Measurements from ENCODE around the gene DNAJC12.

Gene DNAJC12

GRCh38 chr10:67782530-67782929, 55.5 kb downstream of the DNAJC12 start:
- TF ChIP-seq SIN3A (IDR thresholded peaks at IDR 0.05; ENCODE audit: borderline replicate concordance, insufficient read depth, low read length) = no peak
- no peak for TF ChIP-seq TAF1 (IDR thresholded peaks at IDR 0.05; ENCODE audit: borderline replicate concordance, insufficient read depth, low read length)
- no peak for TF ChIP-seq POLR2AphosphoS5 (IDR thresholded peaks at IDR 0.05; ENCODE audit: low read depth, low read length)
- no peak for TF ChIP-seq REST (IDR thresholded peaks at IDR 0.05; ENCODE audit: insufficient read depth in 1 of 2, low read depth in 2 of 2, low read length in 2 of 2)
- TF ChIP-seq FOXP2 (optimal IDR thresholded peaks at IDR 0.05; ENCODE audit: borderline replicate concordance, extremely low read depth, extremely low read length, insufficient read depth) = no peak

- TF ChIP-seq REST (IDR thresholded peaks at IDR 0.05; ENCODE audit: insufficient read depth in 1 of 2, low read depth in 2 of 2, low read length in 2 of 2) (peak; percentile 69 to 82), FOXP2 (optimal IDR thresholded peaks at IDR 0.05; ENCODE audit: borderline replicate concordance, extremely low read depth, extremely low read length, insufficient read depth) (no peak), TAF1 (IDR thresholded peaks at IDR 0.05; ENCODE audit: borderline replicate concordance, insufficient read depth, low read length) (no peak)
These were observed 57.0 kb downstream of the DNAJC12 start for GRCh38 chr10:67780759-67781538.

GRCh38 chr10:67779465-67780203, 58.4 kb downstream of the DNAJC12 start:
- TF ChIP-seq SIN3A (IDR thresholded peaks at IDR 0.05; ENCODE audit: borderline replicate concordance, insufficient read depth, low read length) = no peak
- no peak for TF ChIP-seq POLR2AphosphoS5 (IDR thresholded peaks at IDR 0.05; ENCODE audit: low read depth, low read length)
- TF ChIP-seq TAF1 (IDR thresholded peaks at IDR 0.05; ENCODE audit: borderline replicate concordance, insufficient read depth, low read length) = no peak
- no peak for TF ChIP-seq FOXP2 (optimal IDR thresholded peaks at IDR 0.05; ENCODE audit: borderline replicate concordance, extremely low read depth, extremely low read length, insufficient read depth)
- TF ChIP-seq REST (IDR thresholded peaks at IDR 0.05; ENCODE audit: insufficient read depth in 1 of 2, low read depth in 2 of 2, low read length in 2 of 2) = no peak

GRCh38 chr10:67776371-67776770, 61.6 kb downstream of the DNAJC12 start:
- TF ChIP-seq TAF1 (IDR thresholded peaks at IDR 0.05; ENCODE audit: borderline replicate concordance, insufficient read depth, low read length) (no peak), POLR2AphosphoS5 (IDR thresholded peaks at IDR 0.05; ENCODE audit: low read depth, low read length) (no peak), FOXP2 (optimal IDR thresholded peaks at IDR 0.05; ENCODE audit: borderline replicate concordance, extremely low read depth, extremely low read length, insufficient read depth) (no peak), REST (IDR thresholded peaks at IDR 0.05; ENCODE audit: insufficient read depth in 1 of 2, low read depth in 2 of 2, low read length in 2 of 2) (no peak), SIN3A (IDR thresholded peaks at IDR 0.05; ENCODE audit: borderline replicate concordance, insufficient read depth, low read length) (no peak)
